HCT116 (cell line): Measurements from ENCODE around the gene TMEM26.

ENCODE experiments used
- CEBPB ChIP-seq: IDR thresholded peaks from 2 replicates; pipeline ENCODE4 v1.6.1; 2012; ENCODE audit warnings: low read depth
- CTCF ChIP-seq, 3 experiments: fragments of 200-600 bp in 1 of 3; sonication (generic) in 1 of 3; IDR thresholded peaks in 2 of 3; conservative IDR thresholded peaks in 1 of 3; 2 replicates each; pipeline ENCODE4 v1.5.1; 2012 to 2017; ENCODE audit warnings: low read depth in 2 of 3, low read length in 2 of 3, antibody characterized with exemption in 1 of 3, borderline replicate concordance in 1 of 3, control low read depth in 1 of 3, mild to moderate bottlenecking in 1 of 3, mixed read lengths in 1 of 3, mixed run types in 1 of 3, moderate library complexity in 1 of 3; ENCODE audit not compliant: insufficient read depth in 1 of 3
- EGR1 ChIP-seq: IDR thresholded peaks from 2 replicates; pipeline ENCODE4 v1.6.1; 2012; ENCODE audit warnings: low read depth
- POLR2A ChIP-seq: IDR thresholded peaks from 2 replicates; pipeline ENCODE4 v1.7.0; 2011; ENCODE audit warnings: borderline replicate concordance; ENCODE audit not compliant: insufficient read depth, insufficient read length; ENCODE audit errors: extremely low read depth
- POLR2AphosphoS5 ChIP-seq: IDR thresholded peaks from 2 replicates; pipeline ENCODE4 v1.6.1; 2011; ENCODE audit warnings: mild to moderate bottlenecking, low read depth, low read length, moderate library complexity
- RAD21 ChIP-seq: IDR thresholded peaks from 2 replicates; pipeline ENCODE4 v1.6.1; 2012; ENCODE audit warnings: low read depth, mild to moderate bottlenecking
- SIN3A ChIP-seq: IDR thresholded peaks from 2 replicates; pipeline ENCODE4 v1.6.1; 2012; ENCODE audit warnings: low read depth
- YY1 ChIP-seq: IDR thresholded peaks from 2 replicates; pipeline ENCODE4 v1.6.1; 2011; ENCODE audit warnings: low read length, low read depth, moderate library complexity, mild to moderate bottlenecking; ENCODE audit not compliant: insufficient replicate concordance; ENCODE audit errors: extremely low read depth
- ZNF274 ChIP-seq: fragments of 200-500 bp; sonication (Bioruptor generic); IDR thresholded peaks from 2 replicates; pipeline ENCODE4 v1.6.1; 2014; ENCODE audit warnings: mild to moderate bottlenecking, low read depth, low read length, inconsistent platforms

GRCh38 chr10:61423178-61423577, 30.0 kb downstream of the TMEM26 start:
- TF ChIP-seq YY1 = no peak
- no peak for TF ChIP-seq POLR2A
- no peak for TF ChIP-seq CTCF (IDR thresholded peaks at IDR 0.05 in 2 of 3, conservative IDR thresholded peaks at IDR 0.05 in 1 of 3; ENCODE audit: borderline replicate concordance in 1 of 3, insufficient read depth in 1 of 3, low read depth in 2 of 3, low read length in 2 of 3)
- no peak for TF ChIP-seq CEBPB
- no peak for TF ChIP-seq SIN3A
- TF ChIP-seq POLR2AphosphoS5 = no peak
- no peak for TF ChIP-seq RAD21
- no peak for TF ChIP-seq ZNF274
- no peak for TF ChIP-seq EGR1
